Testis (tissue), 2 donors: ENCODE data around the gene SIAH2.

Experiments used
- CTCF ChIP-seq, 3 experiments: fragments of 450-650 bp in 2 of 3; fragments of 200-600 bp in 1 of 3; sonication (generic) in 1 of 3; IDR thresholded peaks; one replicate each; pipeline ENCODE4 v1.5.1; 2016 to 2019; ENCODE audit warnings: antibody characterized with exemption in 3 of 3, mild to moderate bottlenecking in 2 of 3, moderate library complexity in 1 of 3
- POLR2A ChIP-seq: fragments of 450-650 bp; IDR thresholded peaks from one replicate; pipeline ENCODE4 v1.6.1; 2017; ENCODE audit warnings: antibody characterized with exemption, mild to moderate bottlenecking, moderate library complexity

GRCh38 chr3:150786791-150787190 lies 23.8 kb upstream of the SIAH2 start:
- TF ChIP-seq CTCF (IDR thresholded peaks at IDR 0.05) = no peak
- TF ChIP-seq POLR2A = no peak
